CD1c-positive myeloid dendritic cell (primary cell): ENCODE data around the gene ZNF12.
"Not testable (repeated sequence)": the region's sequence is repeated elsewhere in the genome, so short reads cannot be mapped to it uniquely, and the experiment has no call there.

ENCODE experiments used
- DNase-seq: peaks from one replicate; pipeline ENCODE4 v3.0.0-alpha.2; 2016; ENCODE audit errors: extremely low spot score

Gene ZNF12

GRCh38 chr7:6706666-6707407 is at the start of gene ZNF12:
Gene ZNF12, minus strand, starts transcription at chr7:6706947. Its CDS starts 1,774 bp downstream, at chr7:6705173.
- peak; percentile 97 for DNase-seq

GRCh38 chr7:6753964-6754363 is 47.2 kb upstream of the ZNF12 start, which contains the start of gene RSPH10B2:
Gene RSPH10B2, plus strand, starts transcription at chr7:6754103. Its CDS starts 3,575 bp downstream, at chr7:6757678.
- DNase-seq, result not testable (repeated sequence)

- not testable (repeated sequence) for DNase-seq
These were observed 43.4 kb upstream of the ZNF12 start for GRCh38 chr7:6750173-6750572.

GRCh38 chr7:6749335-6749734 is 42.6 kb upstream of the ZNF12 start:
- not testable (repeated sequence) for DNase-seq

- DNase-seq, result not testable (repeated sequence)
These were observed 37.8 kb upstream of the ZNF12 start for GRCh38 chr7:6744410-6745100.

GRCh38 chr7:6738415-6738814 is 31.7 kb upstream of the ZNF12 start:
- not testable (repeated sequence) for DNase-seq

GRCh38 chr7:6730343-6730633 is 23.5 kb upstream of the ZNF12 start:
- no peak for DNase-seq

GRCh38 chr7:6729492-6730342 is 23.0 kb upstream of the ZNF12 start:
- DNase-seq, result peak; percentile 94

GRCh38 chr7:6728893-6729491 is 22.2 kb upstream of the ZNF12 start:
- DNase-seq, result not testable (repeated sequence)

- DNase-seq, result no peak
These were observed 20.9 kb upstream of the ZNF12 start for GRCh38 chr7:6727663-6728062.

- DNase-seq, result not testable (repeated sequence)
These were observed 19.6 kb upstream of the ZNF12 start for GRCh38 chr7:6726341-6726740.

GRCh38 chr7:6725003-6725402 is 18.3 kb upstream of the ZNF12 start:
- peak; percentile 51 for DNase-seq

GRCh38 chr7:6724351-6724750 is 17.6 kb upstream of the ZNF12 start:
- DNase-seq, result not testable (repeated sequence)

- DNase-seq, result no peak
These were observed 11.4 kb upstream of the ZNF12 start for GRCh38 chr7:6718124-6718523.

GRCh38 chr7:6715898-6716297 is 9.2 kb upstream of the ZNF12 start:
- DNase-seq, result not testable (repeated sequence)

- no peak for DNase-seq
These were observed 7.6 kb upstream of the ZNF12 start for GRCh38 chr7:6714360-6714759.

- peak; percentile 8 for DNase-seq
These were observed 3.1 kb upstream of the ZNF12 start for GRCh38 chr7:6709808-6710207.

- no peak for DNase-seq
These were observed 1.6 kb upstream of the ZNF12 start for GRCh38 chr7:6708304-6708703.

- peak; percentile 21 for DNase-seq
These were observed 635 bp downstream of the ZNF12 start for GRCh38 chr7:6705959-6706665.

- DNase-seq, result no peak
These were observed 4.9 kb downstream of the ZNF12 start for GRCh38 chr7:6701860-6702259.

- no peak for DNase-seq
These were observed 6.0 kb downstream of the ZNF12 start for GRCh38 chr7:6700793-6701192.
